Liver (tissue), 9 donors: Measurements from ENCODE around the gene C10orf143. TPM values are rescaled to one million over a fixed set of nuclear protein-coding genes. Genes with fewer than 3 reads are reported as not detected.

Experiments
- DNase-seq: peaks from one replicate; pipeline ENCODE4 v3.0.0-alpha.2; 2017; ENCODE audit warnings: low spot score
- H3K27ac ChIP-seq, 2 donors: one replicate each; pipeline ENCODE4 v1.7.0; 2013; ENCODE audit warnings: inconsistent platforms in 2 of 2, low read length in 2 of 2, control low read depth in 1 of 2, low read depth in 1 of 2, mild to moderate bottlenecking in 1 of 2
- H3K27me3 ChIP-seq, 4 donors: one replicate each; pipeline versions ENCODE4 v1.6.1 to v1.7.0; 2013; ENCODE audit warnings: low read length in 3 of 4, inconsistent platforms in 1 of 4, mild to moderate bottlenecking in 1 of 4, moderate library complexity in 1 of 4; ENCODE audit not compliant: control insufficient read depth in 4 of 4, insufficient read depth in 4 of 4
- H3K36me3 ChIP-seq, 4 donors: one replicate each; pipeline versions ENCODE4 v1.6.1 to v1.7.0; 2013; ENCODE audit warnings: low read length in 3 of 4, mild to moderate bottlenecking in 3 of 4, low read depth in 1 of 4, moderate library complexity in 1 of 4; ENCODE audit not compliant: control insufficient read depth in 4 of 4, insufficient read depth in 3 of 4
- H3K4me1 ChIP-seq, 4 donors: one replicate each; pipeline versions ENCODE4 v1.6.1 to v1.7.0; 2013; ENCODE audit warnings: low read length in 3 of 4, mild to moderate bottlenecking in 3 of 4, moderate library complexity in 1 of 4; ENCODE audit not compliant: control insufficient read depth in 4 of 4, insufficient read depth in 4 of 4
- H3K4me3 ChIP-seq, 3 donors: one replicate each; pipeline versions ENCODE4 v1.6.1 to v1.7.0; 2013; ENCODE audit warnings: low read length in 3 of 3, control low read depth in 1 of 3, low read depth in 1 of 3, mild to moderate bottlenecking in 1 of 3
- H3K9ac ChIP-seq, 2 donors: one replicate each; pipeline ENCODE4 v1.7.0; 2013; ENCODE audit warnings: low read length in 2 of 2, mild to moderate bottlenecking in 2 of 2, moderate library complexity in 2 of 2, control low read depth in 1 of 2, low read depth in 1 of 2
- H3K9me3 ChIP-seq, 4 donors: one replicate each; pipeline versions ENCODE4 v1.6.1 to v1.7.0; 2013; ENCODE audit warnings: low read length in 3 of 4; ENCODE audit not compliant: control insufficient read depth in 4 of 4
- FOXA2 ChIP-seq: IDR thresholded peaks from 2 replicates; pipeline ENCODE4 v1.6.1; 2016; ENCODE audit warnings: antibody characterized with exemption
- GABPA ChIP-seq, 2 donors: IDR thresholded peaks in 1 of 2; conservative IDR thresholded peaks in 1 of 2; 2 replicates each; pipeline ENCODE4 v1.6.1; 2016; ENCODE audit warnings: antibody characterized with exemption in 2 of 2, mild to moderate bottlenecking in 1 of 2, moderate library complexity in 1 of 2
- NR2F2 ChIP-seq: IDR thresholded peaks from 2 replicates; pipeline ENCODE4 v1.6.1; 2016; ENCODE audit warnings: antibody characterized with exemption
- RAD21 ChIP-seq, 2 donors: IDR thresholded peaks; 2 replicates each; pipeline ENCODE4 v1.6.1; 2016; ENCODE audit warnings: antibody characterized with exemption in 2 of 2, mild to moderate bottlenecking in 2 of 2
- RXRA ChIP-seq, 2 donors: IDR thresholded peaks; 2 replicates each; pipeline ENCODE4 v1.6.1; 2017 to 2018; ENCODE audit warnings: antibody characterized with exemption in 2 of 2, mild to moderate bottlenecking in 1 of 2
- SP1 ChIP-seq: IDR thresholded peaks from 2 replicates; pipeline ENCODE4 v1.6.1; 2018; ENCODE audit warnings: antibody characterized with exemption, mild to moderate bottlenecking
- TAF1 ChIP-seq: conservative IDR thresholded peaks from 2 replicates; pipeline ENCODE4 v1.6.1; 2016; ENCODE audit warnings: antibody characterized with exemption, mild to moderate bottlenecking
- YY1 ChIP-seq: IDR thresholded peaks from 2 replicates; pipeline ENCODE4 v1.6.1; 2016; ENCODE audit warnings: antibody characterized with exemption, mild to moderate bottlenecking
- WGBS: extraction: QIAGEN DNeasy Blood & Tissue Kit; methylation state at CpG from one replicate; pipeline ENCODE4 v1.1.7; 2013; 5-methylcytosine and 5-hydroxymethylcytosine counted together
- polyA plus RNA-seq, 2 donors: library from polyadenylated mRNA; stranded (reverse) in 1 of 2; unstranded in 1 of 2; fragments of 200-250 nt in 1 of 2; fragments of >200 nt in 1 of 2; fragmentation: Nextera tagmentation in 1 of 2; extraction: Ambion mirVana in 1 of 2; gene quantifications; one replicate each; pipeline versions ENCODE4 v1.2.1 to v1.2.3, GENCODE V29; 2013 to 2015
- total RNA-seq, 2 donors: library from RNA; depleted of rRNA; stranded (reverse); fragments of >200 nt; gene quantifications; one replicate each; pipeline ENCODE4 v1.2.3, GENCODE V29; 2014
- TF ChIP-seq, protein P1 (sequence below): IDR thresholded peaks from 2 replicates; pipeline ENCODE4 v1.6.1; 2016; ENCODE audit warnings: antibody characterized with exemption
- TF ChIP-seq, protein P2 (sequence below): IDR thresholded peaks from 2 replicates; pipeline ENCODE4 v1.6.1; 2016; ENCODE audit warnings: antibody characterized with exemption
- TF ChIP-seq, protein P3 (sequence below): fragments of 150-350 bp; IDR thresholded peaks from 2 replicates; pipeline ENCODE4 v1.5.1; 2017; ENCODE audit warnings: improper control_type of control experiment, low read depth, low read length; ENCODE audit not compliant: missing input control
- TF ChIP-seq, protein P4 (sequence below): IDR thresholded peaks from 2 replicates; pipeline ENCODE4 v1.6.1; 2016; ENCODE audit warnings: antibody characterized with exemption
- donor health status: healthy.
- donor health status: healthy.
- donor health status: healthy.
- donor health status: healthy.
- donor health status: healthy.

Gene C10orf143
- total and polyA plus RNA-seq, 4 donors: 0.14 to 2.7 (median 1.2) TPM

DNA sequence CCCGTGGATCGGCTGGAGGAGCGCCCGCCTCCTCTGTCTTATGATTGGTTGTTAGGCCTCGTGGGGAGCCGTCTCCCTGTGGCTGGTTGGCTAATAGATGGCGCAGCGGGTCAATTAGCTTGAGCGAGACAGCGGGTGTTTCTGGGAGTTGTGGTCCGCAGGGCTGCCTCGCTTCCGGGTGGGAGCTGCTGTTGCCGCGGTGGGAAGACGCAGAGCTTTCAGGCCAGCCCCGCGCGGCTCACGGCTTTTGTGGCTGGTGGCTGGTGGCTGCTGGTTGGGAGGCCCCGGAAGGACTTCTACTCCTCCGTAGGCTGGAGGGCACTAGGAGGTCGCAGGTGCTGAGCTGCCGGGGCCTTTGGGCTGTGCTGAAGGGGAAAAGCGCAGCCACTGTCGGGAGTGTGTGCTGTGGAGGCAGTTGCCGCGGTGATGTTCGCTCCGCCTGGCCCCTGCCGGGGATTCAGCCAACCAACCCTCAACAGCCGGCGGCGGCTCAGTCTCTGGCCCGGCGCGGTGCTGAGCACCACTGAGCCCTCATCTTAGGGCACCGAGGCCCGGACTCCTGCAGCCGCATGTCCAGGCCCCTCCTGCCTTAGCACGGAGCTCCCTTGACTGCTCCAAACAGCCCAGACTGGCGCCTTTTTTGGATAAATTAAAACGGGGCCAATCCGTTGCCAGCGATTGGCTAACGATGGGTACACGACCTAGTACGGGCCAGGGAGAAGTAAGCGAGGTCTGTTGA is 652 bp upstream of the C10orf143 start:
- Histone ChIP-seq H3K27ac (peak overlapping the region; percentile 72 to 95), H3K4me1 (peaks cover 3 to 25% (median 17%) of the 10 kb centered on the region in 4 donors), H3K9me3 (no peaks in the 10 kb centered on the region), H3K4me3 (peak overlapping the region; percentile 67 to 83 (median 78)), H3K27me3 (no peaks in the 10 kb centered on the region), H3K9ac (peak overlapping the region in 1 of 2 donors; percentile 71), H3K36me3 (no peaks in the 10 kb centered on the region)
- DNase-seq: peak; percentile 92
- TF ChIP-seq, protein P1, sequence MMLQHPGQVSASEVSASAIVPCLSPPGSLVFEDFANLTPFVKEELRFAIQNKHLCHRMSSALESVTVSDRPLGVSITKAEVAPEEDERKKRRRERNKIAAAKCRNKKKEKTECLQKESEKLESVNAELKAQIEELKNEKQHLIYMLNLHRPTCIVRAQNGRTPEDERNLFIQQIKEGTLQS: no peak
- TF ChIP-seq SP1 (peak; percentile 77), TAF1 (no peak), GABPA (IDR thresholded peaks at IDR 0.05 in 1 of 2, conservative IDR thresholded peaks at IDR 0.05 in 1 of 2) (peak in 1 of 2 donors; percentile 70), YY1 (peak; percentile 9), RXRA (IDR thresholded peaks at IDR 0.05) (peak in 1 of 2 donors; percentile 8)
- TF ChIP-seq, protein P2, sequence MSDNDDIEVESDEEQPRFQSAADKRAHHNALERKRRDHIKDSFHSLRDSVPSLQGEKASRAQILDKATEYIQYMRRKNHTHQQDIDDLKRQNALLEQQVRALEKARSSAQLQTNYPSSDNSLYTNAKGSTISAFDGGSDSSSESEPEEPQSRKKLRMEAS: peak; percentile 59
- TF ChIP-seq, protein P3, sequence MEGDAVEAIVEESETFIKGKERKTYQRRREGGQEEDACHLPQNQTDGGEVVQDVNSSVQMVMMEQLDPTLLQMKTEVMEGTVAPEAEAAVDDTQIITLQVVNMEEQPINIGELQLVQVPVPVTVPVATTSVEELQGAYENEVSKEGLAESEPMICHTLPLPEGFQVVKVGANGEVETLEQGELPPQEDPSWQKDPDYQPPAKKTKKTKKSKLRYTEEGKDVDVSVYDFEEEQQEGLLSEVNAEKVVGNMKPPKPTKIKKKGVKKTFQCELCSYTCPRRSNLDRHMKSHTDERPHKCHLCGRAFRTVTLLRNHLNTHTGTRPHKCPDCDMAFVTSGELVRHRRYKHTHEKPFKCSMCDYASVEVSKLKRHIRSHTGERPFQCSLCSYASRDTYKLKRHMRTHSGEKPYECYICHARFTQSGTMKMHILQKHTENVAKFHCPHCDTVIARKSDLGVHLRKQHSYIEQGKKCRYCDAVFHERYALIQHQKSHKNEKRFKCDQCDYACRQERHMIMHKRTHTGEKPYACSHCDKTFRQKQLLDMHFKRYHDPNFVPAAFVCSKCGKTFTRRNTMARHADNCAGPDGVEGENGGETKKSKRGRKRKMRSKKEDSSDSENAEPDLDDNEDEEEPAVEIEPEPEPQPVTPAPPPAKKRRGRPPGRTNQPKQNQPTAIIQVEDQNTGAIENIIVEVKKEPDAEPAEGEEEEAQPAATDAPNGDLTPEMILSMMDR: no peak
- TF ChIP-seq, protein P4, sequence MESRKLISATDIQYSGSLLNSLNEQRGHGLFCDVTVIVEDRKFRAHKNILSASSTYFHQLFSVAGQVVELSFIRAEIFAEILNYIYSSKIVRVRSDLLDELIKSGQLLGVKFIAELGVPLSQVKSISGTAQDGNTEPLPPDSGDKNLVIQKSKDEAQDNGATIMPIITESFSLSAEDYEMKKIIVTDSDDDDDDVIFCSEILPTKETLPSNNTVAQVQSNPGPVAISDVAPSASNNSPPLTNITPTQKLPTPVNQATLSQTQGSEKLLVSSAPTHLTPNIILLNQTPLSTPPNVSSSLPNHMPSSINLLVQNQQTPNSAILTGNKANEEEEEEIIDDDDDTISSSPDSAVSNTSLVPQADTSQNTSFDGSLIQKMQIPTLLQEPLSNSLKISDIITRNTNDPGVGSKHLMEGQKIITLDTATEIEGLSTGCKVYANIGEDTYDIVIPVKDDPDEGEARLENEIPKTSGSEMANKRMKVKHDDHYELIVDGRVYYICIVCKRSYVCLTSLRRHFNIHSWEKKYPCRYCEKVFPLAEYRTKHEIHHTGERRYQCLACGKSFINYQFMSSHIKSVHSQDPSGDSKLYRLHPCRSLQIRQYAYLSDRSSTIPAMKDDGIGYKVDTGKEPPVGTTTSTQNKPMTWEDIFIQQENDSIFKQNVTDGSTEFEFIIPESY: peak; percentile 96
- WGBS: 1% methylated on average over 49 of the region's 49 CpGs

DNA sequence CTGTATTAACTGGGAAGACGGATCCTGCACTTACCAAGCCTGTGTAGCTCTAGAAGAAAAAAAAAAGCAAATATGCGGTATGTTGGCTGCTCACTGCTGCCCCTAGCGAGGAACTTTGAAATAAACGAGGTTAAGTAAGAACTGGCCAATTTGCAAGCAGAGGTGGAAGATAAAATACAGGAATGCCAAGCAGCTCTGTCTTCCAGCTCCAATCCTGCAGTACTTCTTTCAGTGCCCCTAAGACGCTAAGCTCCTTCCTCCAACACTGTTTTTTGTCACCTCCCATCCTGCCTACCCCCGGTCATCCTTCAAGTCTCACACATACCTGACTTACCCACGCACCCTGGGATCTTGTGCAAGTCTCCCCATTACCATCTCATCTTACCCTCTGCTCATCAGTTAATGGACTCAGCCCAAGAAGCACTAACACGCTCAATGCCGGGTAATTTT is 809 bp downstream of the C10orf143 start:
- under 1% methylated on average over 9 of the region's 9 CpGs for WGBS
- Histone ChIP-seq H3K27me3 (no peaks in the 10 kb centered on the region), H3K9ac (peak overlapping the region; percentile 38 to 80), H3K27ac (peak overlapping the region; percentile 72 to 95), H3K9me3 (no peaks in the 10 kb centered on the region), H3K36me3 (no peaks in the 10 kb centered on the region), H3K4me3 (peak overlapping the region; percentile 67 to 83 (median 78)), H3K4me1 (peaks cover 3 to 25% (median 17%) of the 10 kb centered on the region in 4 donors)
- TF ChIP-seq NR2F2: peak; percentile 13
- TF ChIP-seq RXRA (IDR thresholded peaks at IDR 0.05): peak; percentile 19 to 24
- no peak for TF ChIP-seq TAF1
- no peak for TF ChIP-seq FOXA2
- TF ChIP-seq, protein P3: peak; percentile 76
- TF ChIP-seq, protein P2: no peak
- TF ChIP-seq RAD21 (IDR thresholded peaks at IDR 0.05): peak; percentile 63 to 76
- DNase-seq: peak; percentile 81
